Measurements from ENCODE around the gene MED9. TPM values are rescaled to one million over a fixed set of nuclear protein-coding genes. Genes with fewer than 3 reads are reported as not detected.
A peak's percentile ranks its signal among the peaks of the same experiment; 100 is the strongest.

The MED9 gene
- total RNA-seq, 3 donors from 2014 or later, result 17.9 to 23.1 (median 20.3) TPM

DNA sequence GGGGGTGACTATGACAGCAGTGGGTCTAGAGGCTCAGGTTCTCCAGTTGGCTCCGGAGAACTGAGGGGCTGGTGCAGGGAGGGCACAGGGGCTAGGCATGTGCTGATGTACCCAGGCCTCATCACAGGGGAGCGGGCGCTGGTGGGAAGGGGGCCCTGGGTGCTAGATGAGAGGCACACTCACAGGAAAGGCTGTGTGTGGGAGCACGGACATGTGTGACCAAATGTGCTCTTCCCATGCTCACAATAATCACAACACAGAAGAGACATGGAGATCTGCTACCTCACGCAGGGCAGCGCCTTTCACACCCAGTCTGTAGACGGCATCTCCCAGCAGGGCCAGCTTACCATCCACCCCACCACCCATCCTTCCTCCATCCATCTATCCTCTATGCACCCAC lies 36.8 kb downstream of the MED9 start:
- intact Hi-C loops (cut with DNase I, micrococcal nuclease), result no loop called here
- Histone ChIP-seq H3K9me3 (no peaks in the 10 kb centered on the region), H3K4me3 (no peak overlapping the region), H3K36me3 (ENCODE audit: low read depth) (no peaks in the 10 kb centered on the region), H3K4me1 (ENCODE audit: low read depth) (no peaks in the 10 kb centered on the region)
- TF ChIP-seq, protein P1, sequence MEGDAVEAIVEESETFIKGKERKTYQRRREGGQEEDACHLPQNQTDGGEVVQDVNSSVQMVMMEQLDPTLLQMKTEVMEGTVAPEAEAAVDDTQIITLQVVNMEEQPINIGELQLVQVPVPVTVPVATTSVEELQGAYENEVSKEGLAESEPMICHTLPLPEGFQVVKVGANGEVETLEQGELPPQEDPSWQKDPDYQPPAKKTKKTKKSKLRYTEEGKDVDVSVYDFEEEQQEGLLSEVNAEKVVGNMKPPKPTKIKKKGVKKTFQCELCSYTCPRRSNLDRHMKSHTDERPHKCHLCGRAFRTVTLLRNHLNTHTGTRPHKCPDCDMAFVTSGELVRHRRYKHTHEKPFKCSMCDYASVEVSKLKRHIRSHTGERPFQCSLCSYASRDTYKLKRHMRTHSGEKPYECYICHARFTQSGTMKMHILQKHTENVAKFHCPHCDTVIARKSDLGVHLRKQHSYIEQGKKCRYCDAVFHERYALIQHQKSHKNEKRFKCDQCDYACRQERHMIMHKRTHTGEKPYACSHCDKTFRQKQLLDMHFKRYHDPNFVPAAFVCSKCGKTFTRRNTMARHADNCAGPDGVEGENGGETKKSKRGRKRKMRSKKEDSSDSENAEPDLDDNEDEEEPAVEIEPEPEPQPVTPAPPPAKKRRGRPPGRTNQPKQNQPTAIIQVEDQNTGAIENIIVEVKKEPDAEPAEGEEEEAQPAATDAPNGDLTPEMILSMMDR (IDR thresholded peaks at IDR 0.05), result no peak
- ATAC-seq, result no peak
- DNase-seq, result peak in 1 of 3 donors; percentile 19

GRCh38 chr17:17514361-17514992 lies 37.7 kb downstream of the MED9 start:
- DNase-seq (peak in 1 of 3 donors; percentile 27), ATAC-seq (no peak)
- no peaks in the 10 kb centered on the region for H3K36me3 ChIP-seq (ENCODE audit: low read depth)
- H3K9me3 ChIP-seq, result no peaks in the 10 kb centered on the region
- intact Hi-C loops (cut with DNase I, micrococcal nuclease), result no loop called here
- TF ChIP-seq, protein P1 (IDR thresholded peaks at IDR 0.05), result no peak
- no peaks in the 10 kb centered on the region for H3K4me1 ChIP-seq (ENCODE audit: low read depth)
- H3K4me3 ChIP-seq, result no peak overlapping the region

- H3K4me3 ChIP-seq, result no peak overlapping the region
- DNase-seq, result peak in 1 of 3 donors; percentile 37
- H3K9me3 ChIP-seq, result no peaks in the 10 kb centered on the region
- ATAC-seq, result no peak
- H3K36me3 ChIP-seq (ENCODE audit: low read depth), result no peaks in the 10 kb centered on the region
- TF ChIP-seq, protein P1 (IDR thresholded peaks at IDR 0.05), result no peak
- intact Hi-C loops (cut with DNase I, micrococcal nuclease), result no loop called here
- no peaks in the 10 kb centered on the region for H3K4me1 ChIP-seq (ENCODE audit: low read depth)
These were observed 38.5 kb downstream of the MED9 start for GRCh38 chr17:17514993-17515933.

DNA sequence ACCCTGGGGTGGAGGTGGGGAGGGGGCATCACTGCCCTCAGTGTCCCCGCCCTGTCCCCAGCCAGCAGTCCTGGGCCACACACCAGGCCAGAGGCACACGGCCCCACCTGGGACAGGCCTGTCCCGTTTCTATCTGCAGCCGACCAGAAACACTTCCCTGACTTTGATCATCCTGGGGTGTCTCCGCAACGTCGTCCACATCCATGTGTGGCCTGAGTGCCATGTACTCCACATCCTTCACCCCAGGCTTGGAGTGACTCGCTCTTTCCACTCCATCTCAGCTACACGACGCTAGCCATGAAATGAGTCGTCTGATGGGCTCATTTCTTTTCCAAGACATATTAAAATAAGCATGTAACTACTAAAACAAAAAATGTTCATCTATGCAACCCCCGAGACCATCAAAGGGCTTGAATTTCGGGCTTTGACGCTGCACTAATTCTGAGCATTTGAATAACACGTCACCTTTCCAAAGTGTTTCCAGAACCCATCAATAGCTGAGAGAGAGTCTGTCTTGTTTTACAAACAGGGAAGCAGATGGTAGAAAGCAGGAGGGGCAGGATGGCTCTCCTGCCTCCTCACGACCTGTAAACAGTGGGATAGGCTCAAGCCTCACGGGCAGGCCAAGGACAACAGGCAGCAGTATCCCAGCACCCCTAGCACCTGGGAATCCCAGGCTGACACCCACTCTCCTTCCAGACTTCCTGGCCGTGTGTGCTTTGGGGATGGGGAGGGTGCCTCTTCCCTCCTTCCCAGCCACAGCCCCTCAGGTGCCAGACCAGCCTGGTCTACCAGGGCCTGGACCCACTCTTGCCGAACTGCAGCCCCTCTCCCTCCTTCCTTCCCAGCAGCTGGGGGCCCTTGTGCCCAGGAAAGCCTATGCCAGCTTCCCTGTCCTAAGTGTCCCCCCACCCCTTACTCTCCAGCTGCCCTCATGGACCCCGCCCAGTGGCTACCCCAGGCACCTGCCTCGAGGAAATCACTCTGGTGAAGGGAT lies 39.4 kb downstream of the MED9 start:
- no peaks in the 10 kb centered on the region for H3K36me3 ChIP-seq (ENCODE audit: low read depth)
- intact Hi-C loops (cut with DNase I, micrococcal nuclease), result no loop called here
- no peak overlapping the region for H3K4me3 ChIP-seq
- DNase-seq (peak in 1 of 3 donors; percentile 38), ATAC-seq (peak; percentile 23)
- no peaks in the 10 kb centered on the region for H3K9me3 ChIP-seq
- TF ChIP-seq, protein P1 (IDR thresholded peaks at IDR 0.05), result no peak
- no peaks in the 10 kb centered on the region for H3K4me1 ChIP-seq (ENCODE audit: low read depth)
